ENCODE data around the gene MAST4. TPM values are rescaled to one million over a fixed set of nuclear protein-coding genes. Genes with fewer than 3 reads are reported as not detected.

The MAST4 gene
- total RNA-seq, 1 donor from 2014 or later, result 22.3 TPM

- Histone ChIP-seq H2AFZ (ENCODE audit: low read depth, low read length) (no peak overlapping the region), H3K9me3 (ENCODE audit: insufficient read depth, low read depth, low read length) (no peaks in the 10 kb centered on the region), H3K79me2 (ENCODE audit: insufficient read depth, low read length) (no peaks in the 10 kb centered on the region), H4K20me1 (ENCODE audit: insufficient read depth, low read length) (no peaks in the 10 kb centered on the region), H3K36me3 (ENCODE audit: insufficient read depth, low read length) (no peaks in the 10 kb centered on the region), H3K27me3 (ENCODE audit: insufficient read depth, low read length) (no peaks in the 10 kb centered on the region), H3K4me2 (ENCODE audit: low read length) (no peak overlapping the region), H3K4me3 (ENCODE audit: insufficient read depth, low read depth, low read length) (no peak overlapping the region), H3K4me1 (ENCODE audit: insufficient read depth, low read length) (peaks cover 28% of the 10 kb centered on the region), H3K9ac (ENCODE audit: low read length) (no peak overlapping the region), H3K27ac (ENCODE audit: low read depth, low read length) (no peak overlapping the region)
- Mint-ChIP-seq H3K27me3 (ENCODE audit: low read depth, unreplicated experiment) (no peaks in the 10 kb centered on the region), H3K9me3 (ENCODE audit: unreplicated experiment) (no peaks in the 10 kb centered on the region), H3K4me3 (ENCODE audit: unreplicated experiment) (no peak overlapping the region), H3K4me1 (ENCODE audit: low read depth, unreplicated experiment) (peaks cover 23% of the 10 kb centered on the region), H3K27ac (ENCODE audit: unreplicated experiment) (no peak overlapping the region), H3K36me3 (ENCODE audit: low read depth, unreplicated experiment) (no peaks in the 10 kb centered on the region)
- DNase-seq (ENCODE audit: low read depth), result no peak
- TF ChIP-seq EZH2 (IDR thresholded peaks at IDR 0.05; ENCODE audit: insufficient read depth, low read length) (no peak), CTCF (IDR thresholded peaks at IDR 0.05; ENCODE audit: insufficient read depth, low read depth, low read length) (no peak)
- no peak for FAIRE-seq
These were observed 360.2 kb downstream of the MAST4 start for GRCh38 chr5:66956439-66956838.

GRCh38 chr5:66958201-66958979 lies 362.2 kb downstream of the MAST4 start:
- no peaks in the 10 kb centered on the region for H3K27me3 ChIP-seq (ENCODE audit: insufficient read depth, low read length)
- Mint-ChIP-seq H3K27me3 (ENCODE audit: low read depth, unreplicated experiment) (no peaks in the 10 kb centered on the region), H3K4me1 (ENCODE audit: low read depth, unreplicated experiment) (peaks cover 27% of the 10 kb centered on the region), H3K36me3 (ENCODE audit: low read depth, unreplicated experiment) (no peaks in the 10 kb centered on the region), H3K4me3 (ENCODE audit: unreplicated experiment) (peak overlapping the region; percentile 76), H3K9me3 (ENCODE audit: unreplicated experiment) (no peaks in the 10 kb centered on the region), H3K27ac (ENCODE audit: unreplicated experiment) (peak overlapping the region; percentile 93)
- H3K27ac ChIP-seq (ENCODE audit: low read depth, low read length), result peak overlapping the region; percentile 70
- DNase-seq (ENCODE audit: low read depth) (peak; percentile 83), FAIRE-seq (peak; percentile 73)
- H3K9me3 ChIP-seq (ENCODE audit: insufficient read depth, low read depth, low read length), result no peaks in the 10 kb centered on the region
- H3K79me2 ChIP-seq (ENCODE audit: insufficient read depth, low read length), result no peaks in the 10 kb centered on the region
- TF ChIP-seq EZH2 (IDR thresholded peaks at IDR 0.05; ENCODE audit: insufficient read depth, low read length) (no peak), CTCF (IDR thresholded peaks at IDR 0.05; ENCODE audit: insufficient read depth, low read depth, low read length) (no peak)
- H3K4me3 ChIP-seq (ENCODE audit: insufficient read depth, low read depth, low read length), result peak overlapping the region; percentile 58
- no peaks in the 10 kb centered on the region for H3K36me3 ChIP-seq (ENCODE audit: insufficient read depth, low read length)
- no peaks in the 10 kb centered on the region for H4K20me1 ChIP-seq (ENCODE audit: insufficient read depth, low read length)
- H2AFZ ChIP-seq (ENCODE audit: low read depth, low read length), result peak overlapping the region; percentile 43
- peak overlapping the region; percentile 86 for H3K4me2 ChIP-seq (ENCODE audit: low read length)
- peaks cover 28% of the 10 kb centered on the region for H3K4me1 ChIP-seq (ENCODE audit: insufficient read depth, low read length)
- peak overlapping the region; percentile 70 for H3K9ac ChIP-seq (ENCODE audit: low read length)
